ENCODE results near the gene NABP2. TPM values are rescaled to one million over a fixed set of nuclear protein-coding genes. Genes with fewer than 3 reads are reported as not detected.
"Not testable (repeated sequence)": the region's sequence is repeated elsewhere in the genome, so short reads cannot be mapped to it uniquely, and the experiment has no call there.

The NABP2 gene
- total RNA-seq, 1 donor from 2014 or later = 75.7 TPM

- Mint-ChIP-seq H3K27me3 (ENCODE audit: low read depth) (no peaks in the 10 kb centered on the region), H3K36me3 (ENCODE audit: low read depth) (peaks cover 9% of the 10 kb centered on the region), H3K27ac (ENCODE audit: unreplicated experiment) (no peak overlapping the region), H3K9me3 (no peaks in the 10 kb centered on the region), H3K4me3 (peak overlapping the region; percentile 92), H3K4me1 (peaks cover 16% of the 10 kb centered on the region)
- no peak for DNase-seq (ENCODE audit: low read depth, low spot score)
- no peak for TF ChIP-seq CTCF (conservative IDR thresholded peaks at IDR 0.05)
Observed at GRCh38 chr12:56267443-56268071, 43.4 kb downstream of the NABP2 start.

GRCh38 chr12:56271031-56271430 is 46.9 kb downstream of the NABP2 start:
- Mint-ChIP-seq H3K27me3 (ENCODE audit: low read depth) (no peaks in the 10 kb centered on the region), H3K9me3 (no peaks in the 10 kb centered on the region), H3K36me3 (ENCODE audit: low read depth) (peaks cover 22% of the 10 kb centered on the region), H3K4me1 (peaks cover 16% of the 10 kb centered on the region), H3K27ac (ENCODE audit: unreplicated experiment) (no peak overlapping the region), H3K4me3 (no peak overlapping the region)
- no peak for DNase-seq (ENCODE audit: low read depth, low spot score)
- peak; percentile 52 for TF ChIP-seq CTCF (conservative IDR thresholded peaks at IDR 0.05)

- H3K9me3 Mint-ChIP-seq; H3K27ac Mint-ChIP-seq (ENCODE audit: unreplicated experiment); DNase-seq (ENCODE audit: low read depth, low spot score); H3K4me1 Mint-ChIP-seq; H3K27me3 Mint-ChIP-seq (ENCODE audit: low read depth); H3K4me3 Mint-ChIP-seq: not testable (repeated sequence)
- H3K36me3 Mint-ChIP-seq (ENCODE audit: low read depth) = peaks cover 22% of the 10 kb centered on the region
Observed at GRCh38 chr12:56272468-56272867, 48.3 kb downstream of the NABP2 start.

GRCh38 chr12:56274299-56274698 is 50.2 kb downstream of the NABP2 start:
- peaks cover 26% of the 10 kb centered on the region for H3K36me3 Mint-ChIP-seq (ENCODE audit: low read depth)
- no peak for TF ChIP-seq CTCF (conservative IDR thresholded peaks at IDR 0.05)
- DNase-seq (ENCODE audit: low read depth, low spot score) = no peak
- no peaks in the 10 kb centered on the region for H3K27me3 Mint-ChIP-seq (ENCODE audit: low read depth)
- H3K27ac Mint-ChIP-seq (ENCODE audit: unreplicated experiment) = no peak overlapping the region
- H3K4me1 Mint-ChIP-seq = no peaks in the 10 kb centered on the region
- H3K4me3 Mint-ChIP-seq = no peak overlapping the region
- H3K9me3 Mint-ChIP-seq = no peaks in the 10 kb centered on the region

- no peak overlapping the region for H3K27ac Mint-ChIP-seq (ENCODE audit: unreplicated experiment)
- no peak for TF ChIP-seq CTCF (conservative IDR thresholded peaks at IDR 0.05)
- no peak for DNase-seq (ENCODE audit: low read depth, low spot score)
- H3K36me3 Mint-ChIP-seq (ENCODE audit: low read depth) = peaks cover 23% of the 10 kb centered on the region
- H3K9me3 Mint-ChIP-seq = no peaks in the 10 kb centered on the region
- no peaks in the 10 kb centered on the region for H3K4me1 Mint-ChIP-seq
- no peak overlapping the region for H3K4me3 Mint-ChIP-seq
- no peaks in the 10 kb centered on the region for H3K27me3 Mint-ChIP-seq (ENCODE audit: low read depth)
Observed at GRCh38 chr12:56278905-56279304, 54.8 kb downstream of the NABP2 start.

Other genes starting within 250 kb of the NABP2 start
- 30.4 and 33.7 TPM in 2 replicates for gene SUOX, start 227.1 kb upstream of the NABP2 start, total RNA-seq
- 42.3 and 45.5 TPM in 2 replicates for gene IKZF4, start 203.3 kb upstream of the NABP2 start, total RNA-seq
- gene RPS26, start 182.4 kb upstream of the NABP2 start, total RNA-seq = 32.3 and 43.1 TPM in 2 replicates
- 144 and 152 TPM in 2 replicates for gene ERBB3, start 144.2 kb upstream of the NABP2 start, total RNA-seq
- 201 and 213 TPM in 2 replicates for gene PA2G4, start 119.8 kb upstream of the NABP2 start, total RNA-seq
- gene RPL41, start 107.7 kb upstream of the NABP2 start, total RNA-seq = 4,478 and 4,582 TPM in 2 replicates
- 19.1 and 19.3 TPM in 2 replicates for gene ZC3H10, start 106.1 kb upstream of the NABP2 start, total RNA-seq
- gene ESYT1, start 96.1 kb upstream of the NABP2 start, total RNA-seq = 118 and 121 TPM in 2 replicates
- gene MYL6B, start 71.8 kb upstream of the NABP2 start, total RNA-seq = 178 and 189 TPM in 2 replicates
- gene MYL6, start 66.0 kb upstream of the NABP2 start, total RNA-seq = 924 TPM in 2 replicates
- gene SMARCC2, start 34.9 kb upstream of the NABP2 start, total RNA-seq = 164 and 172 TPM in 2 replicates
- 48.3 and 48.6 TPM in 2 replicates for gene RNF41, start 2.4 kb upstream of the NABP2 start, total RNA-seq
- gene SLC39A5, start 5.7 kb downstream of the NABP2 start, total RNA-seq = 0.65 and 1.0 TPM in 2 replicates
- 61.4 and 68.0 TPM in 2 replicates for gene ANKRD52, start 34.0 kb downstream of the NABP2 start, total RNA-seq
- gene COQ10A, start 42.6 kb downstream of the NABP2 start, total RNA-seq = 23.2 and 23.3 TPM in 2 replicates
- gene CS, start 76.0 kb downstream of the NABP2 start, total RNA-seq = 295 and 302 TPM in 2 replicates
- gene CNPY2, start 91.6 kb downstream of the NABP2 start, total RNA-seq = 242 and 244 TPM in 2 replicates
- gene PAN2, start 109.7 kb downstream of the NABP2 start, total RNA-seq = 64.4 and 69.6 TPM in 2 replicates
- gene IL23A, start 114.5 kb downstream of the NABP2 start, total RNA-seq = 0.23 TPM in 1 of 2 replicates, not detected in the other
- 67.4 and 70.0 TPM in 2 replicates for gene STAT2, start 135.8 kb downstream of the NABP2 start, total RNA-seq
- gene APOF, start 138.5 kb downstream of the NABP2 start, total RNA-seq = not detected in 2 replicates
- gene TIMELESS, start 225.1 kb downstream of the NABP2 start, total RNA-seq = 108 and 110 TPM in 2 replicates
- not detected in 2 replicates for gene MIP, start 230.3 kb downstream of the NABP2 start, total RNA-seq
- 4.9 and 5.1 TPM in 2 replicates for gene SPRYD4, start 244.2 kb downstream of the NABP2 start, total RNA-seq